PC-9 (cell line): ENCODE data around the gene SLC6A17. TPM values are rescaled to one million over a fixed set of nuclear protein-coding genes. Genes with fewer than 3 reads are reported as not detected.

Experiments used
- BruUV-seq: library from RNA; stranded (reverse); fragments of 400-500 nt; replicated peaks from 2 replicates; lab custom pipeline; 2021; lab: Mats Ljungman, UMichigan
- CTCF ChIA-PET: fragments of 300-600 bp; sonication (Branson Sonifier 250); formaldehyde crosslinking; loops from one replicate; lab custom pipeline; 2022; ENCODE audit warnings: antibody characterized with exemption; lab: Charles Lee
- POLR2A ChIA-PET: fragments of 300-600 bp; sonication (Branson Sonifier 250); formaldehyde crosslinking; loops from one replicate; lab custom pipeline; 2022; ENCODE audit warnings: antibody characterized with exemption; ENCODE audit not compliant: unreplicated experiment; lab: Charles Lee
- DNase-seq, 2 experiments: peaks; one replicate each; pipeline versions ENCODE4 v3.0.0 to v3.0.0-alpha.2; 2015 to 2022; ENCODE audit warnings: mixed read lengths in 1 of 2
- H2AFZ ChIP-seq: fragments of 200-600 bp; sonication (generic); 2 replicates; pipeline ENCODE4 v1.8.1; 2017; ENCODE audit warnings: antibody characterized with exemption
- H3F3A ChIP-seq: fragments of 200-600 bp; sonication (generic); 2 replicates; pipeline ENCODE4 v1.8.1; 2017; ENCODE audit warnings: antibody characterized with exemption, mild to moderate bottlenecking, low read depth; ENCODE audit not compliant: insufficient read depth
- H3K27ac ChIP-seq: fragments of 200-600 bp; sonication (generic); 2 replicates; pipeline ENCODE4 v1.6.1; 2016; ENCODE audit warnings: mixed run types
- H3K27me3 ChIP-seq: fragments of 200-600 bp; sonication (generic); 2 replicates; pipeline ENCODE4 v1.6.1; 2016; ENCODE audit warnings: low read depth, mixed run types; ENCODE audit not compliant: insufficient read depth
- H3K36me3 ChIP-seq: fragments of 200-600 bp; sonication (generic); 2 replicates; pipeline ENCODE4 v1.6.1; 2016; ENCODE audit warnings: low read depth, mixed run types
- H3K4me1 ChIP-seq: fragments of 200-600 bp; sonication (generic); replicated peaks from 2 replicates; pipeline ENCODE4 v1.6.1; 2016; ENCODE audit warnings: mixed run types; ENCODE audit not compliant: insufficient read depth
- H3K4me2 ChIP-seq: fragments of 200-600 bp; sonication (generic); 2 replicates; pipeline ENCODE4 v1.6.1; 2017; ENCODE audit warnings: mixed run types
- H3K4me3 ChIP-seq: fragments of 200-600 bp; sonication (generic); 2 replicates; pipeline ENCODE4 v1.6.1; 2016; ENCODE audit warnings: mixed run types
- H3K79me2 ChIP-seq: fragments of 200-600 bp; sonication (generic); 2 replicates; pipeline ENCODE4 v1.6.1; 2017; ENCODE audit warnings: low read depth, mixed run types
- H3K9me2 ChIP-seq: fragments of 200-600 bp; sonication (generic); 2 replicates; pipeline ENCODE4 v1.8.1; 2017; ENCODE audit warnings: mild to moderate bottlenecking; ENCODE audit not compliant: insufficient read depth
- H3K9me3 ChIP-seq: fragments of 200-600 bp; sonication (generic); 2 replicates; pipeline ENCODE4 v1.8.1; 2016; ENCODE audit warnings: low read depth; ENCODE audit not compliant: insufficient read depth
- H4K20me1 ChIP-seq: fragments of 200-600 bp; sonication (generic); 2 replicates; pipeline ENCODE4 v1.8.1; 2017; ENCODE audit not compliant: insufficient read depth
- CTCF ChIP-seq: fragments of 200-600 bp; sonication (generic); conservative IDR thresholded peaks from 2 replicates; pipeline ENCODE4 v1.6.1; 2017; ENCODE audit warnings: mixed run types, antibody characterized with exemption, mild to moderate bottlenecking, moderate library complexity
- EZH2 ChIP-seq: fragments of 200-600 bp; sonication (generic); IDR thresholded peaks from 2 replicates; pipeline ENCODE4 v1.8.0; 2017; ENCODE audit warnings: antibody characterized with exemption, low read depth
- intact Hi-C: fragments of 100-400 bp; cut with micrococcal nuclease; formaldehyde crosslinking; loops from one replicate; pipeline ENCODE4 v1.10.0; 2022; ENCODE audit not compliant: unreplicated experiment
- total RNA-seq: library from RNA; stranded (reverse); gene quantifications from 2 replicates; pipeline ENCODE4 v1.2.3, GENCODE V29; 2021

Gene SLC6A17
- total RNA-seq, 1 experiment from 2014 or later, result 4.5 TPM

- Histone ChIP-seq H3K9me3 (no peaks in the 10 kb centered on the region), H4K20me1 (no peaks in the 10 kb centered on the region), H3K9me2 (no peaks in the 10 kb centered on the region), H3F3A (peaks cover 31% of the 10 kb centered on the region), H3K4me1 (peaks cover 37% of the 10 kb centered on the region), H3K27ac (no peak overlapping the region), H3K4me3 (no peak overlapping the region), H3K4me2 (no peak overlapping the region), H3K27me3 (no peaks in the 10 kb centered on the region), H2AFZ (no peak overlapping the region), H3K79me2 (no peaks in the 10 kb centered on the region), H3K36me3 (no peaks in the 10 kb centered on the region)
- DNase-seq, result no peak
- CTCF ChIA-PET, result no interaction called here
- intact Hi-C loops, result no loop called here
- POLR2A ChIA-PET, result no interaction called here
- no TSS peak for BruUV-seq
- TF ChIP-seq EZH2, result no peak
- TF ChIP-seq CTCF, result no peak
Measured at GRCh38 chr1:110192541-110192940, 42.2 kb downstream of the SLC6A17 start.

GRCh38 chr1:110195196-110195595 lies 44.9 kb downstream of the SLC6A17 start:
- no peak for TF ChIP-seq CTCF
- TF ChIP-seq EZH2, result no peak
- H2AFZ ChIP-seq, result no peak overlapping the region
- peaks cover 10% of the 10 kb centered on the region for H3K4me1 ChIP-seq
- no peaks in the 10 kb centered on the region for H3K9me2 ChIP-seq
- CTCF ChIA-PET, result no interaction called here
- H3K9me3 ChIP-seq, result no peaks in the 10 kb centered on the region
- H3K4me3 ChIP-seq, result no peak overlapping the region
- H3K4me2 ChIP-seq, result no peak overlapping the region
- H4K20me1 ChIP-seq, result no peaks in the 10 kb centered on the region
- no peak for DNase-seq
- POLR2A ChIA-PET, result no interaction called here
- H3F3A ChIP-seq, result peaks cover 7% of the 10 kb centered on the region; the same call in 1 of the 2 replicates
- BruUV-seq, result no TSS peak
- intact Hi-C loops, result loop anchor here (5.0 kb wide), 1 partner anchor 587 kb away; no protein-coding TSS in a partner anchor
- H3K36me3 ChIP-seq, result no peaks in the 10 kb centered on the region
- no peak overlapping the region for H3K27ac ChIP-seq
- H3K79me2 ChIP-seq, result no peaks in the 10 kb centered on the region
- no peaks in the 10 kb centered on the region for H3K27me3 ChIP-seq

- H3F3A ChIP-seq, result 0 out of 2 replicates have a peak, but pooled peaks cover 3% of the 10 kb centered on the region
- BruUV-seq, result no TSS peak
- H3K27ac ChIP-seq, result no peak overlapping the region
- no peak overlapping the region for H2AFZ ChIP-seq
- intact Hi-C loops, result loop anchor here (5.0 kb wide), 1 partner anchor 585 kb away; no protein-coding TSS in a partner anchor
- H3K9me2 ChIP-seq, result no peaks in the 10 kb centered on the region
- no peaks in the 10 kb centered on the region for H3K27me3 ChIP-seq
- no peaks in the 10 kb centered on the region for H3K36me3 ChIP-seq
- H3K9me3 ChIP-seq, result no peaks in the 10 kb centered on the region
- no peak overlapping the region for H3K4me3 ChIP-seq
- H3K4me2 ChIP-seq, result no peak overlapping the region
- peaks cover 12% of the 10 kb centered on the region for H3K4me1 ChIP-seq
- DNase-seq, result peak; percentile 45 to 68
- ChIA-PET POLR2A (interaction anchor here (0.5 kb wide), 1 partner anchor 84 kb away, joined by 4 read pairs; no protein-coding TSS in a partner anchor), CTCF (interaction anchor here (0.5 to 1.6 kb wide), 9 partner anchors 10 to 651 kb away, joined by 3 to 10 read pairs (median 4); no protein-coding TSS in a partner anchor)
- no peaks in the 10 kb centered on the region for H4K20me1 ChIP-seq
- no peaks in the 10 kb centered on the region for H3K79me2 ChIP-seq
- TF ChIP-seq EZH2 (no peak), CTCF (peak; percentile 100)
Measured at GRCh38 chr1:110196917-110197765, 46.8 kb downstream of the SLC6A17 start.
